ENCODE data around the gene RYR2. TPM values are rescaled to one million over a fixed set of nuclear protein-coding genes. Genes with fewer than 3 reads are reported as not detected.
"Not testable (repeated sequence)": the region's sequence is repeated elsewhere in the genome, so short reads cannot be mapped to it uniquely, and the experiment has no call there.

RYR2 gene
- total RNA-seq, 1 donor from 2014 or later: not detected

- no peak for DNase-seq (ENCODE audit: low read depth, low spot score)
Observed at GRCh38 chr1:237141502-237141901, 99.5 kb downstream of the RYR2 start.

GRCh38 chr1:237145379-237146135, 103.6 kb downstream of the RYR2 start:
- DNase-seq (ENCODE audit: low read depth, low spot score): no peak

- DNase-seq (ENCODE audit: low read depth, low spot score): no peak
Observed at GRCh38 chr1:237146241-237146640, 104.3 kb downstream of the RYR2 start.

- no peak for DNase-seq (ENCODE audit: low read depth, low spot score)
Observed at GRCh38 chr1:237149857-237150256, 107.9 kb downstream of the RYR2 start.

GRCh38 chr1:237151979-237152378, 110.0 kb downstream of the RYR2 start:
- DNase-seq (ENCODE audit: low read depth, low spot score): not testable (repeated sequence)

- DNase-seq (ENCODE audit: low read depth, low spot score): no peak
Observed at GRCh38 chr1:237152506-237153335, 110.7 kb downstream of the RYR2 start.

GRCh38 chr1:237154157-237154556, 112.2 kb downstream of the RYR2 start:
- DNase-seq (ENCODE audit: low read depth, low spot score): no peak

- DNase-seq (ENCODE audit: low read depth, low spot score): no peak
Observed at GRCh38 chr1:237164406-237165352, 122.7 kb downstream of the RYR2 start.

GRCh38 chr1:237166086-237166485, 124.1 kb downstream of the RYR2 start:
- DNase-seq (ENCODE audit: low read depth, low spot score): no peak

GRCh38 chr1:237166593-237167101, 124.7 kb downstream of the RYR2 start:
- no peak for DNase-seq (ENCODE audit: low read depth, low spot score)

GRCh38 chr1:237170149-237170548, 128.2 kb downstream of the RYR2 start:
- DNase-seq (ENCODE audit: low read depth, low spot score): no peak

- no peak for DNase-seq (ENCODE audit: low read depth, low spot score)
Observed at GRCh38 chr1:237171454-237172117, 129.6 kb downstream of the RYR2 start.

GRCh38 chr1:237172118-237172485, 130.1 kb downstream of the RYR2 start:
- DNase-seq (ENCODE audit: low read depth, low spot score): no peak

- DNase-seq (ENCODE audit: low read depth, low spot score): no peak
Observed at GRCh38 chr1:237179503-237179902, 137.5 kb downstream of the RYR2 start.

- DNase-seq (ENCODE audit: low read depth, low spot score): no peak
Observed at GRCh38 chr1:237180256-237180655, 138.3 kb downstream of the RYR2 start.

- no peak for DNase-seq (ENCODE audit: low read depth, low spot score)
Observed at GRCh38 chr1:237181743-237182317, 139.8 kb downstream of the RYR2 start.

GRCh38 chr1:237183963-237184540, 142.1 kb downstream of the RYR2 start:
- no peak for DNase-seq (ENCODE audit: low read depth, low spot score)

GRCh38 chr1:237186675-237187074, 144.7 kb downstream of the RYR2 start:
- DNase-seq (ENCODE audit: low read depth, low spot score): no peak

- DNase-seq (ENCODE audit: low read depth, low spot score): no peak
Observed at GRCh38 chr1:237187842-237188241, 145.9 kb downstream of the RYR2 start.

- DNase-seq (ENCODE audit: low read depth, low spot score): no peak
Observed at GRCh38 chr1:237191403-237191802, 149.4 kb downstream of the RYR2 start.
